SK-MEL-5 (cell line): ENCODE data around the gene TMEM25. TPM values are rescaled to one million over a fixed set of nuclear protein-coding genes. Genes with fewer than 3 reads are reported as not detected.

Source experiments
- DNase-seq: peaks from one replicate; pipeline ENCODE4 v3.0.0-alpha.2; 2016; ENCODE audit warnings: low read depth, low spot score
- in situ Hi-C: cut with HindIII; loops from 2 replicates; pipeline ENCODE4 v1.10.0; 2016; ENCODE audit warnings: low sequenced_read_pairs, high pct_unique_total_duplicates, low pct_unique_long_range_greater_than_20kb
- total RNA-seq: library from RNA; depleted of rRNA; stranded (reverse); fragments of >200 nt; shearing (Covaris generic); gene quantifications from 2 replicates; pipeline ENCODE4 v1.2.3, GENCODE V29; 2014

The TMEM25 gene
- total RNA-seq, 1 experiment from 2014 or later = not detected

DNA sequence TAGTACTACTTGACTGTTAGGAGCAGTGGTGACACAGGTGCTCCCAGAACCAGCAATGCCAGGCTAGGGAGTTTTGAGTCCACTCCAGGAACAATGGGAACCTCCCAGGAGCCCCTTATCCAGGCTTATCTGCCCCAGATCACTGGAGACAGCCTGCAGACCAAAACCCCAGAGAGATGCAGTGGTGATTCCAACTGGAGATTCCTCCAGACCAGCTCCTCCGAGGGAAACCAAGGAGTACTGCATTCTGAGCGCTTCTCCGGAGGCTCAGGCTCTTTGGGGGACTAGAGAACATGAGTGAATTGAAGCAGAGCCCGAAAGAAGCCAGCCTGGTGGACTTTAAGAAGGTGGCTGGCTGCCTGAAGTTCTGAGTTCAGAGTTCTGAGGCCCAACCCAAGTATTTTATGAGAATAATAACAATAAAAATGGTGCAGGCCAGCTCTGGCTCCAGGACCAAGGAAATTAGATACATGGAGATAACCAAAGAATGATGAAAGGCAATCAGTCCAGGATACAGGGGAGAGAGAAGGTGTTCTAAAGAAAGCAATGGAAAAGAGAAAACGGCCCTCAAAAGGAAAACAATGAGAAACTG, 1.3 kb upstream of the TMEM25 start:
- in situ Hi-C loops = no loop called here
- no peak for DNase-seq

DNA sequence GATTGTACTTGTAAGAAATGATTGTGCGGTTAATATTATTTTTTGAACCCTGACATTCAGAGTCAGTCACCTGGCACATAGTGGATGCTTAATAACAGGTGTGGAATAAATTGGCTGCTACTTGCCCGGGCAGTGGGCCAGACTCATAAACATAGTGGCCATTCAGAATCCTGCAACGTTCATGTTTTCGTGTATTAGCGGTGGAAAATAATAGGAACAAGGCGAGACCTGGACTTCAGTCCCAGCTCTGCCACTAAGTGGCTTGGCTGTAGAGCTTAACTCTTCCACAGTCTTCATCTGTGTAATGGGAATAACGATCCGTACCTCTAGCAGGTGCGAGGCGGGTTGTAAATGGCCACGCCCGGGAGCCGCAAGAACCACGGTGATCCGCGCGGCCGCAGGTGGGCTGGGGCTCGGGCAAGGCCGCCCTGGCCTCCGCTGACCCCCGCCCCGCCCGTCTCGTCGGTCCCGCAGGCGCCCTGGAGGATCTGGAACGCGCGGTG, 761 bp upstream of the TMEM25 start:
- DNase-seq = no peak

DNA sequence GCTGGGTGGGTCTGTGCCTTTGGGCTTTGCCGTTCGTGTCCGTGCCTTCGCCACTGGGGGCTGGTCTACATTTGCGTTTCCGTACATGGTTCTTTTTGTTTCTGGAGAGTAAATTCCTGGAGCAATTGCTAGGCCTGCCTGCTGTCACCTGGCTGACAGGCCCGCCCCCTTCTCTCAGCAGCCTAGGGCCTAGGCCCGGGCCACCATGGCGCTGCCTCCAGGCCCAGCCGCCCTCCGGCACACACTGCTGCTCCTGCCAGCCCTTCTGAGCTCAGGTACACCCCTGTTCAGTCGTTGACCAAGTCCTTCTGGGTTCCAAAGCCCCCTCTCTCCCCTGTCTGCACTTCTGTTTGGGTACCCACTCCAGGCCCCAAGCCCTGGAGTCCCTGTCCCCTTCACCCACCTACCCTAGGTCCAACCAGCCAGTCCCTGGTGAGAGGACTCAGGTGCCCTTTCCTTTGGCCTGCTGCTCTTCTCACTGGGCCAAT, 649 bp downstream of the TMEM25 start:
- DNase-seq = no peak
- in situ Hi-C loops = no loop called here

More for the DNA sequence above, 761 bp upstream of the TMEM25 start:
- in situ Hi-C loops = no loop called here

DNA sequence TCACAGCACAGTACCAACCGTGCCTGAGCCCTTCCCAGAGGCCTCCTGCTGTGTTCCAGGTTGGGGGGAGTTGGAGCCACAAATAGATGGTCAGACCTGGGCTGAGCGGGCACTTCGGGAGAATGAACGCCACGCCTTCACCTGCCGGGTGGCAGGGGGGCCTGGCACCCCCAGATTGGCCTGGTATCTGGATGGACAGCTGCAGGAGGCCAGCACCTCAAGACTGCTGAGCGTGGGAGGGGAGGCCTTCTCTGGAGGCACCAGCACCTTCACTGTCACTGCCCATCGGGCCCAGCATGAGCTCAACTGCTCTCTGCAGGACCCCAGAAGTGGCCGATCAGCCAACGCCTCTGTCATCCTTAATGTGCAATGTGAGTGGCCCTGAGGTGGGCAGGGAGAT, 1.1 kb downstream of the TMEM25 start:
- in situ Hi-C loops = no loop called here
- no peak for DNase-seq

DNA sequence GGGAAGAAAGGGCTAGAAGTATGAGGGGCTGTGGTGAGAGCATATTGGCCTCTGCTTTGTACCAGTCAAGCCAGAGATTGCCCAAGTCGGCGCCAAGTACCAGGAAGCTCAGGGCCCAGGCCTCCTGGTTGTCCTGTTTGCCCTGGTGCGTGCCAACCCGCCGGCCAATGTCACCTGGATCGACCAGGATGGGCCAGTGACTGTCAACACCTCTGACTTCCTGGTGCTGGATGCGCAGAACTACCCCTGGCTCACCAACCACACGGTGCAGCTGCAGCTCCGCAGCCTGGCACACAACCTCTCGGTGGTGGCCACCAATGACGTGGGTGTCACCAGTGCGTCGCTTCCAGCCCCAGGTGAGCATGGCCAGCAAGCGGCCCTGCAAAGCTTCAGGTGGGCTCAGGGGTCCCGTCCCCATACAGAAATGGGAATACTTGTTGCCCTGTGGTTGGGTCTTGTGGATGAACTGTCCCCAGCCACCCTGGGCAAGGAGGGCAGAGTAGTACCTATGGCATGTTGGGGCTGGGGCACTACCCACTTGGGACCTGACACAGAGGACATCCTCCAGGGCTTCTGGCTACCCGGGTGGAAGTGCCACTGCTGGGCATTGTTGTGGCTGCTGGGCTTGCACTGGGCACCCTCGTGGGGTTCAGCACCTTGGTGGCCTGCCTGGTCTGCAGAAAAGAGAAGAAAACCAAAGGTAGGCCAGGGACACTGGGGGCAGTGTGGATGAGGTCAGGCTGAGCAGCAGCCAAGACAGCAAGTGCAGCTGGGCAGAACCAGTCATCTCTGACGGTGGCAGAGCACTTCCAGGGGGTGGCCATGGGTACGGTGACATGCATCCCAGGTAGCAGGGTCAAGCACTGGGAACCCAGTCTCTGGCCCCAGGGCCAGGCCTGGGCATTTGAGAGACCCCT, 2.1 kb downstream of the TMEM25 start:
- DNase-seq = no peak
- in situ Hi-C loops = no loop called here

DNA sequence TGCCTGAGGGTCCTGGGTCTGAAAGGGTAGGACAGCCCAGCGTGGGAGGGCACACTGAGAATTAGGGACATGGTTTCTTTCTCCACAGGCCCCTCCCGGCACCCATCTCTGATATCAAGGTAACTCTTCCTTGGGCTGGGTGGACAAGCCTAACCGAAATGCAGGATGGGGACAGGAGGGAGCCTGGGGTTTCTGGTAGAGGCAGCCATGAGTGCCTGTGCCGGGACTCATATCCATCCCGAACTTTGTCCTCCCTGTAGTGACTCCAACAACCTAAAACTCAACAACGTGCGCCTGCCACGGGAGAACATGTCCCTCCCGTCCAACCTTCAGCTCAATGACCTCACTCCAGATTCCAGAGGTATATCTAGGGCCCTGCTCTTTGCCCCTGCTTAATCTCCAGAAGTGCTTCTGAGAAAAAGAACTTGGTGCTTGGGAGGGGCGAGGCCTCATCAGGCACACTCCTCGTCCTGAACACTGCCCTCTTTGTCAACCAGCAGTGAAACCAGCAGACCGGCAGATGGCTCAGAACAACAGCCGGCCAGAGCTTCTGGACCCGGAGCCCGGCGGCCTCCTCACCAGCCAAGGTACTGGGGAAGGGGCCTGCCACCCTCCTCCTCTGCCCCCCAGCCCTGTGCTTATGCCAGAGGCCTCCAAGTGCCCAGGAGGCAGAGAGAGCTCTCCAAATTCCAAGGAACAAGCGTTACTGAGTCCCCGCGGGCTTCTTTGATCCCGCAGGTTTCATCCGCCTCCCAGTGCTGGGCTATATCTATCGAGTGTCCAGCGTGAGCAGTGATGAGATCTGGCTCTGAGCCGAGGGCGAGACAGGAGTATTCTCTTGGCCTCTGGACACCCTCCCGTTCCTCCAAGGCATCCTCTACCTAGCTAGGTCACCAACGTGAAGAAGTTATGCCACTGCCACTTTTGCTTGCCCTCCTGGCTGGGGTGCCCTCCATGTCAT, 3.1 kb downstream of the TMEM25 start:
- in situ Hi-C loops = no loop called here
- DNase-seq = peak; percentile 71

DNA sequence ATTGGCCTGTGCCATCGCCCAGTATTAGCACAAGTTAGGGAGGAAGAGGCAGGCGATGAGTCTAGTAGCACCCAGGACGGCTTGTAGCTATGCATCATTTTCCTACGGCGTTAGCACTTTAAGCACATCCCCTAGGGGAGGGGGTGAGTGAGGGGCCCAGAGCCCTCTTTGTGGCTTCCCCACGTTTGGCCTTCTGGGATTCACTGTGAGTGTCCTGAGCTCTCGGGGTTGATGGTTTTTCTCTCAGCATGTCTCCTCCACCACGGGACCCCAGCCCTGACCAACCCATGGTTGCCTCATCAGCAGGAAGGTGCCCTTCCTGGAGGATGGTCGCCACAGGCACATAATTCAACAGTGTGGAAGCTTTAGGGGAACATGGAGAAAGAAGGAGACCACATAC, 4.3 kb downstream of the TMEM25 start:
- in situ Hi-C loops = no loop called here
- no peak for DNase-seq

DNA sequence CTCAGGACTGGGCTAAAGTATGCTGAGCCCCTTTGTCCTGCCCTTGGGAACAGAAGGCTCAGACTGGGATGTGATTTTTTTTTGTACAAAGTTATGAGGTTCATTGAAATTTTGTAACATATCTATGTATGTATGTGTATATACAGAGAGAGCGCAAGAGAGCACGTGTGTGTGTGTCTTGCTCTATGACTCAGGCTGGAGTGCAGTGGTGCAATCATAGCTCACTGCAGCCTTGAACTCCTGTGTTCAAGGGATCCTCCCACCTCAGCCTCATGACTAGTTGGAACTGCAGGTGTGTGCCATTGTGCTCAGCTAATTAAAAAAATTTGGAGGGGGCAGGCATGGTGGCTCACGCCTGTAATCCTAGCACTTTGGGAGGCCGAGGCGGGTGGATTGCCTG, 5.7 kb downstream of the TMEM25 start:
- no peak for DNase-seq
- in situ Hi-C loops = no loop called here

DNA sequence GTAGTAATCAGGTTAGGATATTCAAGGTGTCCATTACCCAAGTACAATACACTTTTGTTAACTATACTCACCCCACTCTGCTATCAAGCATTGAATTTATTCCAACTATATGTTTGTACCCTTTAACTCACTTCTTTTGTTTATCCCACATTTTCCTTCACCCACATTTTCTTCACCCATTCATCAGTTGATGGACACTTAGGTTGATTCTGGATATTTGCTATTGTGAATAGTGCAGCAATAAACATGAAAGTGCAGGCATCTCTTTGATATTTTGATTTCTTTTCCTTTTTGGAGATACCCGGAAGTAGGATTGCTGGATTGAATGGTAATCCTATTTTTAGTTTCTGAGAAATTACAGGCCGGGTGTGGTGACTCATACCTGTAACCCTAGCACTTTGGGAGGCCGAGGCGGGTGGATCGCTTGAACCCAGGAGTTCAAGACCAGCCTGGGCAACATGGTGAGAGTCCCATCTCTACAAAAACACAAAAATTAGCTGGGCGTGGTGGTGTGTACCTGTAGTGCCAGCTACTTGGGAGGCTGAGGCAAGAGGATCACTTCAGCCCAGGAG, 6.5 kb downstream of the TMEM25 start:
- DNase-seq = no peak
- in situ Hi-C loops = no loop called here

DNA sequence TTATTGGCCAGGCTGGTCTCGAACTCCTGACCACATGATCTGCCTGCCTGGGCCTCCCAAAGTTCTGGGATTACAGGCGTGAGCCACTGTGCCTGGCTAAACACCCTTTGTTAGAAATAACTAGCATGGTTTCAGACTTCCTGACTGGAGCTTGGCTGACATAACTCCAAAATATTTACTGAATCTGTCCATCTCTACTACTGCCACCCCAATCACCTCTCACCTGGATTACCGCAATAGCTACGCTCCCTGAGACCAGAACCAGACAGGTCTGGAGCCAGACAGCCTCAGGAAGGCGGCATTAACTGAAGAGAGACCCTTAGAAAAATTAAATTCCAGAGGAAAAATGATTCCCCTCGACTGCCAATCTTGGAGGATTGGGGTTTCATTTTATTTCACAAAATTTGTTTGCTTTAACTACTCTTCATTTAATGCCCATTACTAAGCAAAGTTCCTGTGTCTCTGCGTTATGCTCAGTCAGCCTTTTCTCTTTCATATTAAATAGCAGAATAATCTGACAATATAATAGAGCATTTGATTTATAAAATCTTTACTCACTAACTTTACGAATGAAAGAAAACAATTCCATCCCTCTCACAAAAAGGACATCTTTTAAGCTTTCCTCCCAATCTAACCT, 13.1 kb downstream of the TMEM25 start:
- no peak for DNase-seq
- in situ Hi-C loops = no loop called here

DNA sequence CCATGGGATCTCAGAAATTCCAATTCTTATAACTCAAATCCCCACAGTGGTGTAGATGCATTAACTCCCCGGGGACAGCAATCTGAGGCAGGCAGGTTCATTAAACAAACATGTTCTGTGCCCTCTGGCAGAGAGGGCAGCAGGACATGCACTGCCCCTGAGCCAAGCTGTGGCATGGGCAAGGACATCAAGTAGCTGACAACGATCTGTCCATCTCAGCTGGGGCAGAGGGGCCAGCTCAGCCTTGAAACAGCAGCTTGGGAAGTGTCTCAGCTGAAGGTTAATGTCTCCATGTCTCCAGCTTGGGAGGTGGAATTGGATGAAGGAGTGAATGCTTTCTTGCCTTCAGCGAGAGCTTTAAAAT, 13.6 kb downstream of the TMEM25 start:
- in situ Hi-C loops = no loop called here
- no peak for DNase-seq

DNA sequence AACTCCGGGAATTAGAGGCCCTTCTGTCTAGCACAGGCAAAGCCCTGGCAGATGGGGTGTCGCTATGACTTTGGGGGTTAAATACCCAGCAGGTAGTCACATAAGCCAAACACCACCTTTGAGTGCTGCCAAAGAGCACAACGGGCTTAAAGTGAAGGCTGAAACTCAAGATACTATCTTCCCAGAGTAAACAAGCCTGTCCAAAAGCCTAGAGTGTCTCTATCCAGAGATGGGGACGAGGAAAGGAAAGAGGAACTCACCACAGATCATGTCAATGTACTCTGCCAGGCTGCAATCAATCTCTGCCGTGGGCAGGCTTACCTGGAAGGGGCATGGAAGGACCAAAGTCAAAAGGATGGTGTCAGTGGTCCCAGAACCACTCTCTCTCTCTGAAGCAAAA, 14.5 kb downstream of the TMEM25 start:
- in situ Hi-C loops = no loop called here

DNA sequence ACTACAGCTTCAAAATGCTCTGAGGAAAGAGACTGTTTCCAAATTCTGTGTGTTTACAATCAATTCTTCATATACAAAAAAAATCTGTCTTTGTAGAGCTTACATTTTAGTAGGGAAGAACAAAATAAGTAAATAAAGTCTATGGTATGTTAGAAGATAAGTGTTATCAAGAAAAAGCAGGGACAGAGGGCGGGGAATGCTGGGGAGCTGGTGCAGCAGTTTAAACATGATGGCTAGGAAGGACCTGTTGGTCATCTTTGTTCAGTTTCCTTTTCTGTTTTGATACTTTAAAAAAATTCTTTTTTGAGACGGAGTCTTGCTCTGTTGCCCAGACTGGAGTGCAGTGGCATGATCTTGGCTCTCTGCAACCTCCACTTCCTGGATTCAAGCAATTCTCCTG, 16.1 kb downstream of the TMEM25 start:
- no peak for DNase-seq
- in situ Hi-C loops = no loop called here

More for the DNA sequence above, 14.5 kb downstream of the TMEM25 start:
- no peak for DNase-seq

DNA sequence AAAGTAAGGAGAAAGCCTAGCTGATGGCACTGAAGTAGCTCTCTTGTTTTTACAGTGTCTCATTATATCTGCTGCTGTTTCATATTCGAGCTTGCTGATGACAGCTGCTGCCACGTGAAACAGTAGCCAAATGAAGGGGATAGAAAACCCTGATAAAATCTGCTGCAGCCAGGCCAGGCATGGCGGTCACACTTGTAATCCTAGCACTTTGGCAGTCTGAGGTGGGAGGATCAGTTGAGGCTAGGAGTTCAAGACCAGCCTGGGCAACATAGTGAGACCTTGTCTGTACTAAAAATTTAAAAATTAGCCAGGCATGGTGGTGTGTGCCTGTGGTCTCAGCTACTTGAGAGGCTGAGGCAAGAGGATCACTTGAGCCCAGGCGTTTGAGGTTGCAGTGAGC, 21.3 kb downstream of the TMEM25 start:
- no peak for DNase-seq
- in situ Hi-C loops = no loop called here

DNA sequence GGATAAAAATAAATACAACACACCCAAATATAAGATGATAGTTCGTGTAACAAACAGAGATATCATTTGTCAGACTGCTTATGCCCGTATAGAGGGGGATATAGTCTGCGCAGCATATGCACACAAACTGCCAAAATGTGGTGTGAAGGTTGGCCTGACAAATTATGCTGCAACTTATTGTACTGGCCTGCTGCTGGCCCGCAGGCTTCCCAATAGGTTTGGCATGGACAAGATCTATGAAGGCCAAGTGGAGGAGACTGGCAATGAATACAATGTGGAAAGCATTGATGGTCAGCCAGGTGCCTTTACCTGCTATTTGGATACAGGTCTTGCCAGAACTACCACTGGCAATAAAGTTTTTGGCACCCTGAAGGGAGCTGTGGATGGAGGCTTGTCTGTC, 29.8 kb downstream of the TMEM25 start:
- in situ Hi-C loops = no loop called here
- DNase-seq = no peak

DNA sequence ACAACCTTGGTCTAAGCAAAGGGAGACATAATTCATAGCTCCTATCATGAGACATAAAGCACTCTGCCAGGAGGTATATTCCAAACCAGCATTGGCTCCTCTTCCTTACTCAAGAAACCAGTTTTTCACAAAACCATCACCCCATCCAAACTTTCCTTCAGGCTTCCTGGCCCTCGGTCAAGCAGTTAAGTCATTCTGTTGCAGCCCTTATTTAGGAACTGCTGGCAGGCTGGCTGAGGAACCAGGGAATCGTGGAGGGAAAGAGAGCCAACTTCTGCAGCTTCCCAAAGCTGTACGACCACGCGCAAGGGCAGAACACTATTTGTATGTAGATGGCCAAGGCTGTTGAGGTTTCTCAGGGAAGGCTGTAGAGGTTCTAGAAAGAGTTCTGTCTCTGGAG, 34.1 kb downstream of the TMEM25 start:
- in situ Hi-C loops = no loop called here
- no peak for DNase-seq

DNA sequence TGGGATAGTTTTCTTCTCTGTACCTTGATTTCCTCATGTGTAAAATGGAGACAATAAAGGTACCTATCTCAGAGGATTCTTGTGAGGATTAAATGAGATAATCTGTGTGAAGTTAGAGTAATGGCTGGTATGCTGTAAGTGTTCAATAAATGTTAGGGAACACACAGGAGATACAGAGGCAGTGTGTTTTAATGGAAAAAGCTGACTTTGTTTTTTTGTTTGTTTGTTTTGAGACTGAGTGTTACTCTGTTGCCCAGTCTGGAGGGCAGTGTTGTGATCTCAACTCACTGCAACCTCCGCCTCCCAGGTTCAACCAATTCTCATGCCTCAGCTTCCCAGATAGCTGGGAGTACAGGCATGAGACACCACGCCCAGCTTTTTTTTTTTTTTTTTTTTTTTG, 38.7 kb downstream of the TMEM25 start:
- in situ Hi-C loops = no loop called here

More for the DNA sequence above, 38.7 kb downstream of the TMEM25 start:
- DNase-seq = no peak
